ENCODE data around the gene FGF3.

The FGF3 gene

GRCh38 chr11:69807106-69807815 lies 12.0 kb downstream of the FGF3 start:
- no peak overlapping the region for H3K9ac ChIP-seq
- H3K36me3 ChIP-seq = no peaks in the 10 kb centered on the region
- H3K4me2 ChIP-seq = no peak overlapping the region
- H3K4me1 ChIP-seq = no peaks in the 10 kb centered on the region
- H3K9me3 ChIP-seq (replicated peaks in 1 of 11) = no peaks in the 10 kb centered on the region
- H3K27me3 ChIP-seq = peaks cover 0 to 27% (median 2%) of the 10 kb centered on the region in 11 experiments; a peak in 5 of 22 replicates
- no peak overlapping the region for H3K4me3 ChIP-seq
- no peak overlapping the region for H3K27ac ChIP-seq
- peaks cover 0 to 29% (median 0%) of the 10 kb centered on the region in 11 experiments; a peak in 7 of 22 replicates for H4K20me1 ChIP-seq
- TF ChIP-seq Cebpa-rat (IDR thresholded peaks at IDR 0.05) = no peak

DNA sequence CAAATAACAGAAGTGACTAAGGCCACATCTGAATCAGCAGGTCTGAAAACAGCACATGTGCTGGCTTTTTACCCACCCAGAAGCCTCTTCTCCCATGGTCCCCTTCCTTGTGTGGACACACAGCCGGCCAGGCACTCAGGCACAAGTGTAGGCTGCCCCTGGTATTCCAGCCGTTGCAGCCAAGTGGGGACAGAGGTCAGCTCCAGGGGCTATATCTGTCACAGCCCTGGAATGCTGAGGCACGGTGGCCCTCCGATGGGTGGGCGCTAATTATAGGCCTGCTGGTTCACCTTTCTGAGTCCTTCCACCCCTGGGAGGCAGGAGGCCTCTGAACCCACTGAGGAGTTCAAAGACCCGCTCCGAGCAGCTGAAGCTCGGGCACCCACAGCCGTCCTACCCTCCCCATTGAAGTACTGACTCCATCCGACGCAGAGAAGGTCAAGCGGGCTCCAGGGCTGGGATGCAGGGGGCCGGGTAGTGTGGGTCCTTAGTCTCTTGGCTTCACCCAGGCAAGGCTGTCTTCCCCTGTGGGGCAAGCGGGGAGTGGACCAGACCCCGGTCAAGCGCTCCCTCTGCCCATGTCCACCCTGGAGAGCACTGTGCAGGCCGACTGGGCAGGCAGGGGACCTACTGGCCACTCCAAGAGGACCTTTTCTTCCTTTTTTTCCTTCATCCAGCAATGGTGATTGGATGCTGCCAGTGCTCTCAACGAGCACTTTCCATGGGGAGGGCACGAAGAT lies 14.3 kb downstream of the FGF3 start:
- no peak for TF ChIP-seq Cebpa-rat (IDR thresholded peaks at IDR 0.05)
- H4K20me1 ChIP-seq = peaks cover 0 to 12% (median 0%) of the 10 kb centered on the region in 11 experiments; a peak in 3 of 22 replicates

GRCh38 chr11:69803604-69804218 lies 15.5 kb downstream of the FGF3 start:
- H4K20me1 ChIP-seq = peaks cover 0 to 4% (median 0%) of the 10 kb centered on the region in 11 experiments; a peak in 2 of 22 replicates
- H3K36me3 ChIP-seq = no peaks in the 10 kb centered on the region
- no peak overlapping the region for H3K4me2 ChIP-seq
- H3K9ac ChIP-seq = no peak overlapping the region
- peaks cover 0 to 3% (median 0%) of the 10 kb centered on the region in 11 experiments; a peak in 2 of 22 replicates for H3K27me3 ChIP-seq
- peaks cover 0 to 12% (median 9%) of the 10 kb centered on the region in 11 experiments; a peak in 16 of 22 replicates for H3K9me3 ChIP-seq (replicated peaks in 1 of 11)
- H3K4me3 ChIP-seq = no peak overlapping the region
- H3K27ac ChIP-seq = no peak overlapping the region
- H3K4me1 ChIP-seq = no peaks in the 10 kb centered on the region
- no peak for TF ChIP-seq Cebpa-rat (IDR thresholded peaks at IDR 0.05)

More for the DNA sequence above, 14.3 kb downstream of the FGF3 start:
- H3K4me2 ChIP-seq = no peak overlapping the region
- H3K27me3 ChIP-seq = peaks cover 0 to 13% (median 0%) of the 10 kb centered on the region in 11 experiments; a peak in 2 of 22 replicates
- no peak overlapping the region for H3K4me3 ChIP-seq
- no peak overlapping the region for H3K27ac ChIP-seq
- no peaks in the 10 kb centered on the region for H3K4me1 ChIP-seq
- peaks cover 0 to 7% (median 3%) of the 10 kb centered on the region in 11 experiments; a peak in 16 of 22 replicates for H3K9me3 ChIP-seq (replicated peaks in 1 of 11)
- H3K9ac ChIP-seq = no peak overlapping the region
- H3K36me3 ChIP-seq = no peaks in the 10 kb centered on the region

DNA sequence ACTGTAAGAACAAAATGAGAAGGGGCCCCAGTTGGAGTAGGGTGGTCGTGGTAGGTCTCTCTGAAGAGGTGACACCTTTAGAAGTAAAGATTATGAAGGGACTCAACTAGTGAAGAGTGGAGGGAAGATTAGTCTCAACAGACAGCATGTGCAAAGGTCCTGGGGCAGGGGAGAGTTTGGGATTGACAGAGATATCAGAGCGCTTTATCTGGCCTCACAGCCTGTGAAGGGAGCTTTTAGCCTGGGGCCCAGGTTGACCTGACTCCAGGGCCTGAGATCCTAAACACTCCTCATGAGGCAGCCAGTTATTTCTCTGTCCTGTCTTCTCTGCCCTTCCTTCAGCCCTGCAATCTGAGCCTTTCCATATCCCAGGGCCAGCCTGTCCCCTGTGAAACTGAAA lies 16.2 kb downstream of the FGF3 start:
- no peak for TF ChIP-seq Cebpa-rat (IDR thresholded peaks at IDR 0.05)

GRCh38 chr11:69802590-69802989 lies 16.6 kb downstream of the FGF3 start:
- no peak overlapping the region for H3K27ac ChIP-seq
- no peak for TF ChIP-seq Cebpa-rat (IDR thresholded peaks at IDR 0.05)
- no peaks in the 10 kb centered on the region for H3K27me3 ChIP-seq
- no peaks in the 10 kb centered on the region for H3K4me1 ChIP-seq
- no peak overlapping the region for H3K4me2 ChIP-seq
- H3K4me3 ChIP-seq = no peak overlapping the region
- no peaks in the 10 kb centered on the region; a peak in 2 of 22 replicates for H4K20me1 ChIP-seq
- no peaks in the 10 kb centered on the region for H3K36me3 ChIP-seq
- H3K9me3 ChIP-seq (replicated peaks in 1 of 11) = peaks cover 0 to 12% (median 9%) of the 10 kb centered on the region in 11 experiments; a peak in 16 of 22 replicates
- H3K9ac ChIP-seq = no peak overlapping the region

More for the DNA sequence above, 16.2 kb downstream of the FGF3 start:
- H3K4me1 ChIP-seq = no peaks in the 10 kb centered on the region
- no peaks in the 10 kb centered on the region for H3K36me3 ChIP-seq
- H3K4me3 ChIP-seq = no peak overlapping the region
- H3K9ac ChIP-seq = no peak overlapping the region
- no peaks in the 10 kb centered on the region; a peak in 1 of 22 replicates for H3K27me3 ChIP-seq
- no peaks in the 10 kb centered on the region; a peak in 2 of 22 replicates for H4K20me1 ChIP-seq
- no peak overlapping the region for H3K4me2 ChIP-seq
- no peak overlapping the region for H3K27ac ChIP-seq
- H3K9me3 ChIP-seq (replicated peaks in 1 of 11) = peaks cover 0 to 12% (median 9%) of the 10 kb centered on the region in 11 experiments; a peak in 16 of 22 replicates

GRCh38 chr11:69801513-69802335 lies 17.5 kb downstream of the FGF3 start:
- TF ChIP-seq Cebpa-rat (IDR thresholded peaks at IDR 0.05) = no peak
- Histone ChIP-seq H3K27ac (no peak overlapping the region), H3K4me1 (no peaks in the 10 kb centered on the region), H3K27me3 (no peaks in the 10 kb centered on the region), H3K36me3 (no peaks in the 10 kb centered on the region), H4K20me1 (no peaks in the 10 kb centered on the region; a peak in 2 of 22 replicates), H3K9ac (no peak overlapping the region), H3K4me3 (no peak overlapping the region), H3K4me2 (no peak overlapping the region), H3K9me3 (replicated peaks in 1 of 11) (peaks cover 0 to 12% (median 9%) of the 10 kb centered on the region in 11 experiments; a peak in 16 of 22 replicates)

DNA sequence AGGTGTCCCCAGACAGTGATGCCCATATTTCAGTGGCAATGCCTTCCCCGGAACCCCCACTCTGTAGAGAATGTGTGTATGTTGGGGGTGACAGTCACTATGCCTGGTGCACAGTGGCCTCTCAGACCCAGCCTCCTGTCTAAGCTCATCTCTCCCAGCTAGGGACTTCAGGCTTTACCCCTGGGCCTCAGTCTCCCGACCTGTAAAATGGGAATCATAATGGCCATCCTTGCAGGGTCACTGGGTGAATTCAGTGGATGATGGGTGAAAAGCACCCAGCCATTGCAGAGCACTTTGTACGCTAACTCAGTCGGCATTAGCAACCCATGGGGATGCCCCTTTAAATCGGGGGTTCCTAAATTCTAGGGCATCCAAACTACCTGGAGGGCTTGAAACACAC lies 18.9 kb downstream of the FGF3 start:
- TF ChIP-seq Cebpa-rat (IDR thresholded peaks at IDR 0.05) = no peak
- Histone ChIP-seq H3K4me2 (no peak overlapping the region), H3K27ac (no peak overlapping the region), H4K20me1 (no peaks in the 10 kb centered on the region; a peak in 2 of 22 replicates), H3K9me3 (replicated peaks in 1 of 11) (peaks cover 0 to 12% (median 9%) of the 10 kb centered on the region in 11 experiments; a peak in 16 of 22 replicates), H3K9ac (no peak overlapping the region), H3K36me3 (no peaks in the 10 kb centered on the region), H3K4me1 (no peaks in the 10 kb centered on the region), H3K4me3 (no peak overlapping the region), H3K27me3 (no peaks in the 10 kb centered on the region)

DNA sequence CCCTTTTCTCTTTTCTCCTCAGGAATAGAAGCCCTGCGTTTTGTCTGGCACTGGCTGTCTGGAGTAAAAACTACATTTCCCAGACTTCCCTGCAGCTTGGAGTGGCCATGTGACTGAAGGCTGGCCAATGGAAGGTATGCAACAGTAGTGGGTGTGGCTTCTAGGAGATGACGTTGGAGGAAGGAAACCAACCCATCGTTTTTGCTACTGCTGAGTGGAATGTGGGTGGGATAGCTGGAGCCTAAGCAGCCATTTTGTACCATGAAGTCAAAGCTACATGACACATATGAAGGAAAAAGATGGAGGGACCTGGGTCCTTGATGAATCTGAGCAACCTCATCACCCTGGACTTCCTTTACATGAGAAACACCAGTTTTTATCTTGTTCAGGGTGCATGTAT lies 19.6 kb downstream of the FGF3 start:
- no peak overlapping the region for H3K4me2 ChIP-seq
- no peak overlapping the region for H3K27ac ChIP-seq
- no peaks in the 10 kb centered on the region for H3K27me3 ChIP-seq
- H4K20me1 ChIP-seq = no peaks in the 10 kb centered on the region; a peak in 1 of 22 replicates
- H3K4me3 ChIP-seq = no peak overlapping the region
- H3K4me1 ChIP-seq = no peaks in the 10 kb centered on the region
- no peak for TF ChIP-seq Cebpa-rat (IDR thresholded peaks at IDR 0.05)
- H3K36me3 ChIP-seq = no peaks in the 10 kb centered on the region
- H3K9me3 ChIP-seq (replicated peaks in 1 of 11) = peaks cover 0 to 12% (median 9%) of the 10 kb centered on the region in 11 experiments; a peak in 16 of 22 replicates
- no peak overlapping the region for H3K9ac ChIP-seq

All from BLaER1 treated with 17β-estradiol and CSF1 and Interleukin-3, amounts not matched to agents 10 nM and 100 nM (cell line).